GM19239 (cell line): Measurements from ENCODE around the gene PDE10A.
"Not testable (repeated sequence)": the region's sequence is repeated elsewhere in the genome, so short reads cannot be mapped to it uniquely, and the experiment has no call there.

Experiments used
- DNase-seq: peaks from one replicate; pipeline ENCODE4 v3.0.0; 2011; ENCODE audit warnings: low spot score; ENCODE audit not compliant: insufficient read length
- FAIRE-seq: peaks from 2 replicates; lab custom pipeline; 2011; peaks lifted over from hg19 to GRCh38; lab: Jason Lieb, UNC

Gene PDE10A

DNA sequence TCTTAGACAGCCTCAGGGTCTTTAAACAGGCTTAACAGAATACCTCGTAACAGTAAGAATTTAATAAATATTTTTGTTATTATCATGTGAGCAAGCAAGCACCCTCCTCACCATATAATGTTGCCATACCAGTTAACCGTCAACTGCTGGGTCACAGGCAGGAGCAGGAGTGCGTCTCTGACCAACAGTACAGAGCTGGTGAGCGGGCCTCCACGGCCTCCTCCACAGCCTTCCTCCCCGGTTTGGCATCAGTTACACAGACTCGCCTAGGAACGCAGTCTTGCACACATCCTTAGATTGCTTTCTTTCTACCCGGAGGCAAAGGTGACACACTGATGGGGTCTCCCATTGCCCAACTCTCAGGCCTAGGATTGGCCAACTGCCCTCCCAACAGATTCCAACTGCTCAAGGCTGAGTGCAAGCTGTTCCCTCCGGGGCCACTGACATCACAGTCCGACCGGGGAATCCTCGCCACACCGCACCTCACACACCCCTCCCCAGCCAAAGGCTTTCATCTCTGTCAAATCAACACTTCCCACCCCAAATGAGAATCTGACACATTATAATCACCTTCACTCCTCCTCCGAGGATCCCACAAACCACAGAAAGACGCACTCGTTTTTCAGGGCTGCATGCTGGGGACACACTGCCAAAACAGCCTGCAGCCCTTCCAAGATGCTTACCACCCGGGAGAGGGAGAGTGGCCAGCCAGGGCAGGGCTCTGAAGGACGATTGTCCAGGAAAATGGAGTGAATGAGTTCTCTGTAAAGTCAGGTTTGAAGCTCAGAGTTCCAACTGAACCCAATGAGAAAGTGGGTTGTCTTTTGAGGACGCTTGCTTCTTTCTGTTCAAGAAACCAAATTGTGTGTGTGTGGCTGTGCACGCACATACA lies 63.2 kb downstream of the PDE10A start:
- DNase-seq, result no peak
- no peak for FAIRE-seq

DNA sequence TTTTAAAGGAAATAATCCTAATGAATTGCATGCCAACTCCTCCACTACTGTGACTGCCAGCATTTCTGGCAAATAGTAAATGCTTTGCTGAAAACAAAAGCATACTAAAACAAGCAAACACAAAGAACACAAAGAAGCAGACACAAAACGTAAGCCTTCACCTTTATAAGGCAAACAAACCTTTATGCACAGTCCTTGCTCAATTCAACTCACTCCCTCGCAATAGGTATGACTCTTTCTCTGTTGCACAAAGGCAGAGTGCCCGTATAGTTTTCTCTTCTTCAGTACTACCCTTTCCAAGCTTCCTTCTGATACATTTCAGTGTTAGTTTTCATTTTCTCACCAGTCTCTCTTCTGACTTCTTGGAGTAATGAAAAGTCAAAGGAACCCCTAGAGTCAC lies 63.9 kb downstream of the PDE10A start:
- DNase-seq (no peak), FAIRE-seq (no peak)

DNA sequence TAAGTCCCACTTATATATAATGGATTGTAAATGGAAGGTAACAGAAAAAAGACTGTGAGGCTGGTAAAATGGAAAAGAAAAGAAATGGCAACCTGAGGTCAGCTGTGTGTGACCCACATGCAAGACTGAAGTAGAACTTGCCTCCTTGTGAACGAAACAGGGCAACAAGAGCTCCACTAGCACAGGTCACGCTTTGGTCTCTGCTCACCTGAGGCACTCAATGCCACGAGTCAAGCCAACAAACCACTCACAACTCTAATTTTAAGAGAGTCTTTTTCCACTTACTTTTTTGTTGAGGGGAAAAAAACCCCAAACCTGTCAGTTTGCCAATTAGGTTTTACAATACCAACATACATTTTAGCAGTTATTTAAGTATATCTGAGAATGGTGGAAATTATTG lies 65.2 kb downstream of the PDE10A start:
- DNase-seq (no peak), FAIRE-seq (no peak)

DNA sequence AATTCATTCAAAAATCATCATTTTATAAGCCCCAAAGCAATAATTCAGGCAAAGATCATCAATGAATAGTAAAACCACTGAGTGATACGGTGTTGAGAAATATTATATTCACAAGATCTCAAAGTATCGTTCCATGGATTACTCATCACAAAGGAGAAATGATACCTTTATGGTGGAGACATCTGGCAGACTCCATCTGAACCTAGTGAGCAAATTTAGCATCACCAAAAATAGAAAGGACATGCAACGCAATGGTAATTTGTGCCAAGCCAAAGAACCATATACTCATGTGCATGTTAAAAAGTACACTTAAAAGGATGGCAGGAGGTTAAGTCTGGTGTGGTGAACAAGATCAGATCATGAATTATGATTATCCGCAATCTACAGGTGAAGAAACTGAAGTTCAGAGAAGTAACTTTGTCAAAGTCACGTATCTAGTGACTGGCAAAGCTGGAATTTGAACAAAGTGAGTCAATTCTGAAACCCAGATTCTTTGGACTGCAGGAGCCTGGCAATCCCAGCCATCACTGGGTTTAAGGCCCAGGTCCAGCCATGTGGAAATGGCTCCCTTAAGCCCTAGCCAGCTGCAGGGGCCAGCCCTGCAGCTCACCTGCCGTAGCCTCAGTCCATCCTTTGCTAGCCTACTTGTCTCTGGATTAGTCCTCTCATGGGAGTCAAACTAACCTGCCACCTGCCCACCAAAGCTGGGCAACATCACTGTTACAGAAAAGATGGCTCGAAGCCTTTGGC lies 68.3 kb downstream of the PDE10A start:
- FAIRE-seq (no peak), DNase-seq (no peak)

DNA sequence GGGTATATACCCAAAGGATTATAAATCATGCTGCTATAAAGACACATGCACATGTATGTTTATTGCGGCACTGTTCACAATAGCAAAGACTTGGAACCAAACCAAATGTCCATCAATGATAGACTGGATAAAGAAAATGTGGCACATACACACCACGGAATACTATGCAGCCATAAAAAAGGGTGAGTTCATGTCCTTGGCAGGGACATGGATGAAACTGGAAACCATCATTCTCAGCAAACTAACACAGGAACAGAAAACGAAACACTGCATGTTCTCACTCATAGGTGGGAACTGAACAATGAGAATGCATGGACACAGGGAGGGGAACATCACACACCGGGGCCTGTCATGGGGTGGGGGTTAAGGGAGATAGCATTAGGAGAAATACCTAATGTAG lies 70.1 kb downstream of the PDE10A start:
- DNase-seq, FAIRE-seq: not testable (repeated sequence)

DNA sequence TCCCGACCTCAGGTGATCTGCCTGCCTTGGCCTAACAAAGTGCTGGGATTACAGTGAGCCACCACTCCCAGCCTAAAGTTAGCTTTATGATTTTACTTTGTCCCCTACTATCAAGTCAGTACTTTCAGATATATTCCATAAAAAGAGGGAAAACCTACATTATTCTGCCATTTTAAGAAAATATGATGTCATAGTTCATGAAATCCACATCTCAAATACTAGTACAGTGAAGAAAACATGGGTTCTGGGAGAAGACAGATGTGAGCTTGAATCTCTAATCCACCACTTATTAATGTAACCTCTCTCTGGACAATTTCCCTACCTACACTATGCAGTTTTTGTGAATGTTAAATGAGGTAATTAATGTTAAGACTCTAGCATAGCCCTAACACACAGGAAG lies 74.5 kb downstream of the PDE10A start:
- DNase-seq (no peak), FAIRE-seq (no peak)

- DNase-seq, result no peak
- FAIRE-seq, result no peak
These were observed 75.8 kb downstream of the PDE10A start for GRCh38 chr6:165587206-165587605.

GRCh38 chr6:165586706-165587105 lies 76.3 kb downstream of the PDE10A start:
- FAIRE-seq (no peak), DNase-seq (no peak)

- no peak for DNase-seq
- FAIRE-seq, result no peak
These were observed 78.0 kb downstream of the PDE10A start for GRCh38 chr6:165585060-165585459.

- FAIRE-seq (no peak), DNase-seq (no peak)
These were observed 78.5 kb downstream of the PDE10A start for GRCh38 chr6:165584541-165584940.

GRCh38 chr6:165581678-165582077 lies 81.4 kb downstream of the PDE10A start:
- DNase-seq (no peak), FAIRE-seq (no peak)

DNA sequence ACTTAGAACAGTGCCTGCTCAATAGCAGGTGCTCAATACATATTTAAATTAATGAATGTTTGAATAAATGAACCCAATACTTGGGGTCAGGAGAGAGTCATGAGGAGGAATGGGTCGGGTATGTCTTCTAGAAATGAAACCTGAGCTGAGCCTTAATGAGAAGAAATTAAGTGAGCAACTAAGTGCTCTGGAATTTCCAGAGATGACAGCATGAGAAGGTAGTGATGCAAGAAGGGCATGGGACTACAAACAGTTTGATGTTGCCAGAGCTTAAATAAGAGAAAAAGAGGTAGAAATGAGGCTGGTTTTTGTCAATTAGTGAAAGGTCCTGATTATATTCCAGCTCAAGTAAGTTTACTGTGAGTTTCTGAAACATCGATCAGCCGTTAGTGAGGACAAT lies 82.9 kb downstream of the PDE10A start:
- DNase-seq, result no peak
- no peak for FAIRE-seq

DNA sequence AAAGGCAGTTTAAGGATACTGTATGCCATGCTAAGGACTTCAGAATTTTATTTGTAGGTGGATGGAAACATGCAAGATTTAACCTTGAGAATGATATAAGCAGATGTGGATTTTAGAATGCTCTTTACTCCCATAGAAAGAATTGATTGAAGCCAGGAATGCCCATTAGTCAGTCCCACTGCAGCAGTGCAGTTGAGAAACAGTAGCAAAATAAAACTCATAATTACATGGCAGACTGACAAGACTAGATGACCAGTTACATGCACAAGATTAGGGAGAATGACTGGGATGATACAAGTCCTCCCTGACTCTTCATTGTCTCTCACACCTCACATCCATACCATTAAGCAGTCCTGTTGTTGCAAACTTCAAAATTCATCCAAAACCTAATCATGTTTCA lies 83.9 kb downstream of the PDE10A start:
- no peak for DNase-seq
- no peak for FAIRE-seq

- DNase-seq, result no peak
- no peak for FAIRE-seq
These were observed 85.5 kb downstream of the PDE10A start for GRCh38 chr6:165577556-165577955.

GRCh38 chr6:165575158-165575549 lies 87.9 kb downstream of the PDE10A start:
- DNase-seq, result no peak
- no peak for FAIRE-seq

DNA sequence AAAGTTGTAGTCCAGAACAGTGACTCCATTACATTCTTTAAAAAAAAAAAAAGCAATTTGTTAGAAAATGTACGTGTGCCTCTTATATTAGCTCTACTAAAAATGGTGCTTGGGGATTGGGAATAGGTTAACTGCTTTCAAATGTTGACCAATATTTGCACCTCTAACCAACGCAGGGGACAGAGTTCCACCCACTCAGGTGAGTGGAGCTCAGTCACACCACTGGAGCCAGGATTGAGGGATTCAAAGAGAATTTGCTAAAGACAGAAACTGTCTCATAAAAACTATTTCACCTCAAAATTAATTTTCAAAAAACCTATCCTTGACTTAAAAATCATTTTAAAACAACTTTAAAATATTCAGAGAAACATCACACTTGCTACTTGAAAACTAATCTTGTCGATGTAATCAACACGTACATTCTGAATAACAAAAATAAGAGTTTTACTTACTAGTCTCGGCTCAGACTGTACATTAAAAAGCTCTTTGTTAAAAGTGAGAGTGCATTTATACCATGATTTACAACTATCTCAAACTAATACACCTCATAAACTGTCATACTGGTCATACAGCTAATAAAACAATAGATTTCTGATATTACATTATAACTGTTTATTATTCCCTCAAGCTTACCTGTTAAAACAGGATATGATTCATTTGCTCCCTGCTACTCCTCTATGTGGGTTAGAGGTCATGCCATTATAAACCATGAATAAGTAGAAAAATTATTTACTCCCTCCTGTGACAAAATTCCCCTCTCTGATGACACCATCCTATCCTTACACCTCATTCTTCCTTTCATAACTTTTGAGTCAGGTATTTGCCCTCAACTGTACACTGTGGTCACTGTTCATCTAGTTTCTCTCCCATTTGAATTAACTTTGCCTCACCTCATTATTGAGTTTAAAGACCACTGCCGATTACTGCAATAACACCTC lies 88.6 kb downstream of the PDE10A start:
- no peak for DNase-seq
- FAIRE-seq, result no peak

GRCh38 chr6:165573671-165574070 lies 89.4 kb downstream of the PDE10A start:
- no peak for DNase-seq
- FAIRE-seq, result no peak

DNA sequence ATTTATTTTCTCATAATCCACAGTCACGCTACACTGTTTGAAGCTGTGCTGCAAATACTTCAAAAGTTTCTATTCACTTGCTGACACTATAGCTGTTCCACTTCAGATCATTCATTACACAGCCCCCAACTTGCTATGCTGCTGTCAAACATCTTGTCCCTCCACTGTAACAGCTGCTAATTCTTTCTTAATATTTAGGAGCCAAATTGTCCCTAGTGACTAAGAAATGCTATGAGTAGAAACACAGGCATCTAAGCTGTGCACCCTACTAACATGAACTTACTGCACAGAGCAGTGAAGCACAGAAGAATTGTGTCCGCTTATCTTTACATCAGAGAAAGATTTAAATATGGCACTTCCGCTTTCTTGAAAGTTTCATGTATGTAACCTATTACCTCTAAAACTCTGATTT lies 91.3 kb downstream of the PDE10A start:
- FAIRE-seq (no peak), DNase-seq (peak; percentile 3)

DNA sequence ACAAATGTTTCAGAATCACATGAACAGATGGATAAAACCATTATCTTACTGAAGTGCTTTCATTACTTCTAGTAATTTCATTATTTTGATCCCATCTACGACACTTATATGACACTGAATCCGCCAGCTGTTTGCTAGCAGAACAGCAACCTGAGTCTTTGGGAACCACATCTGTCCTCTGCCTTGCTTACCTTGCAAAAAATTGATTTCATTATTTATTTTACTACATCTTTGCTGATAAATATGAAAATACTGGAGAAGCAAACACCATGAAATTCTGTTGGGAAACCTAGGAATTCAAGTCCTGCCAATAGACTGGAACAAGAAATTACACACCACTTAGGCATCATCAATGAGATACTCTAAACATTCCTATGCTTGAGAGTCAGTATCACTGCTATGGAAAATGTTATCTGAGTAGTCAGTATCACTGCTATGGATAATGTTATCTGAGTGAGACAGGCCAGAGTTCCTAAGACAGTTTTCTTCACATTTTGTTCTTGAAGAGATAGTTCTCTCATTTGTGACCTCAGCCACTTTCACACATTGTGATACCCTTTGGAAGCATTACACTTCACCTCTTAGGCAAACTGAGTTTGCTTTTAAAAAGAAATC lies 91.9 kb downstream of the PDE10A start:
- DNase-seq (no peak), FAIRE-seq (peak; percentile 26)

DNA sequence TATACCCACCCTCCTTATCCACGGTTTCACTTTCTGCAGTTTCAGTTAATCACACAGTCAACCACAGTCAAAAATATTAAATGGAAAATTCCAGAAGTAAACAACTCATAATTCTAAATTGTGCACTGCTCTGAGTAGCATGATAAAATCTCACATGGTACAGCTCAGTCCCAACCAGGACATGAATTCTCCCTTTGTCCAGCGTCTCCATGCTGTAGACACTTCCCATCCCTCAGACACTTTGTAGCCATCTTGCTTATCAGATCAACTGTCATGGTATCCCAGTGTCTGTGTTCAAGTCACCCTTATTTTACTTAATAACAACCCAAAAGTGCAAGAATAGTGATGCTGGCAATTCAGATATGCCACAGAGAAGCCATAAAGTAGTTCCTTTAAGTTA lies 94.7 kb downstream of the PDE10A start:
- FAIRE-seq, result no peak
- DNase-seq, result no peak
